ENCODE measurements around the gene OR8H1.

The OR8H1 gene

GRCh38 chr11:56292154-56292553 lies at the start of gene OR8H1:
Gene OR8H1 (minus strand): TSS chr11:56292254. CDS start chr11:56291062, 1,192 bp downstream.
- DNase-seq: no peak

GRCh38 chr11:56340289-56340688 lies 48.2 kb upstream of the OR8H1 start:
- DNase-seq: no peak

- no peak for DNase-seq
Measured at GRCh38 chr11:56333156-56333555, 41.1 kb upstream of the OR8H1 start.

- no peak for DNase-seq
Measured at GRCh38 chr11:56331861-56332491, 39.9 kb upstream of the OR8H1 start.

- no peak for DNase-seq
Measured at GRCh38 chr11:56314844-56315243, 22.8 kb upstream of the OR8H1 start, which contains the start of gene OR8K3. Gene OR8K3 (plus strand): TSS chr11:56315144. CDS start chr11:56318307, 3,163 bp downstream.

GRCh38 chr11:56307836-56308235 lies 15.8 kb upstream of the OR8H1 start:
- DNase-seq: no peak

GRCh38 chr11:56296898-56297297 lies 4.8 kb upstream of the OR8H1 start:
- DNase-seq: no peak

GRCh38 chr11:56273854-56274253 lies 18.2 kb downstream of the OR8H1 start, which contains the start of gene OR5T1:
Gene OR5T1 (plus strand): TSS chr11:56274154. CDS start chr11:56275639, 1,485 bp downstream.
- DNase-seq: no peak

GRCh38 chr11:56271092-56271491 lies 21.0 kb downstream of the OR8H1 start:
- DNase-seq: no peak

GRCh38 chr11:56251954-56252353 lies 40.1 kb downstream of the OR8H1 start, which contains the start of gene OR5T3:
Gene OR5T3 (plus strand): TSS chr11:56252254. CDS start chr11:56252254, 0 bp downstream.
- DNase-seq: no peak
